GM21723 (cell line): ENCODE results near the gene DHH.
"Not testable (repeated sequence)": the region's sequence is repeated elsewhere in the genome, so short reads cannot be mapped to it uniquely, and the experiment has no call there.

Experiments used
- ATAC-seq: cut with Tn5 transposase; IDR thresholded peaks from one replicate; pipeline ENCODE4 v1.9.1; 2021; ENCODE audit warnings: mild to moderate bottlenecking, moderate library complexity; ENCODE audit not compliant: unreplicated experiment

The DHH gene

GRCh38 chr12:49094160-49094974, at the start of gene DHH:
DHH (minus strand) TSS chr12:49094801; CDS start chr12:49094512, 289 bp downstream.
- ATAC-seq = no peak

- ATAC-seq = no peak
Measured at GRCh38 chr12:49144384-49144783, 49.8 kb upstream of the DHH start.

- no peak for ATAC-seq
Measured at GRCh38 chr12:49138999-49139398, 44.4 kb upstream of the DHH start.

DNA sequence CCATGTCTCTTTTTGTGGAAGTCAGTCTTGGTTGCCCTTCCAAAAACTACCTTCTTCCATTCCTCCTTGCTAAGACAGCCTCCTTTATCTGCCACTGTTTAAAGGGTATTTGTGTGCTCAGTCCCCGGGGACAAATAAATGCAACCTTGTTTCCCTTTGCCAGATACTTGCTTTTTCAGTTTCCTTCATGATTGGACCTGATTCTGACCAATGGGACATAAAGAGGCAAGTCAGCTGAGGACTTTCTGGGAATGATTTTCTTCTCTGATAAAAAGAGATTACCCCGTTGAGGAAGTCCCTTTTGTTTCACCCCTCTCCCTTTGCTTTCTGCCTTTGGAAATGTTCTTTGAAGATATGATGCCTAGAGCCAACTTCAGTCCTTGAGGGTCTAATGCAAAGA, 44.0 kb upstream of the DHH start:
- no peak for ATAC-seq

DNA sequence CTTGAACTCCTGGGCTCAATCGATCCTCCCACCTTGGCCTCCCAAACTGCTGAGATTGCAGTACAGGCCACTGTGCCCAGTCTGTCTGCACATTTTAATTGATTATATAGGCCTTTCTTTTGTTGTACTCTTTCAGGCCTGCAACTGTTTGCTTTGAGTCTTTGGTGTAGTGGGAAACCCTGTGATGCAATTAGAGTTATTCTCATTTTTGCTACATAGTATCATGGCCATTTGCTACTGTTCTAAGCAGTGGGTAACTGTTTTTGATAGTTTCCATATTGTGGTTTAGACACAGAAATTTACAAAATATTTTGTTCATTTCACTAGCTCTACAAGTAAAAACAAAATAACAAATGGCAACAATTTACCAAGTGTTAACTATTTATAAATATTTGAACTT, 42.9 kb upstream of the DHH start:
- no peak for ATAC-seq

DNA sequence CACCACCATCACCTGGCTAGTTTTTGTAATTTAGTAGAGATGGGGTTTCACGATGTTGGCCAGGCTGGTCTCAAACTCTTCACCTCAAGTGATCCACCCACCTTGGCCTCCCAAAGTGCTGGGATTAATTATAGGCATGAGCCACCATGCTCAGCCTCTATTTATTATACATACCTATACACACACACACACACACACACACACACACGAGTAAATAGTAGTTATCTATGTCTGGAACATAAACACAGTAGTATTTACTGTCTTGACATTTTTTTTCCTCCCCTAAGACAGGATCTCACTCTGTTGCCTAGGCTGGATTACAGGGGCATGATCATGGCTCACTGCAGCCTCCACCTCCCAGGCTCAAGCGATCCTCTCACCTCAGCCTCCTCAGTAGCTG, 42.4 kb upstream of the DHH start:
- ATAC-seq = not testable (repeated sequence)

GRCh38 chr12:49133590-49133989, 39.0 kb upstream of the DHH start:
- ATAC-seq = no peak

- no peak for ATAC-seq
Measured at GRCh38 chr12:49133014-49133413, 38.4 kb upstream of the DHH start.

GRCh38 chr12:49131894-49132461, 37.4 kb upstream of the DHH start:
- peak; percentile 1 for ATAC-seq

DNA sequence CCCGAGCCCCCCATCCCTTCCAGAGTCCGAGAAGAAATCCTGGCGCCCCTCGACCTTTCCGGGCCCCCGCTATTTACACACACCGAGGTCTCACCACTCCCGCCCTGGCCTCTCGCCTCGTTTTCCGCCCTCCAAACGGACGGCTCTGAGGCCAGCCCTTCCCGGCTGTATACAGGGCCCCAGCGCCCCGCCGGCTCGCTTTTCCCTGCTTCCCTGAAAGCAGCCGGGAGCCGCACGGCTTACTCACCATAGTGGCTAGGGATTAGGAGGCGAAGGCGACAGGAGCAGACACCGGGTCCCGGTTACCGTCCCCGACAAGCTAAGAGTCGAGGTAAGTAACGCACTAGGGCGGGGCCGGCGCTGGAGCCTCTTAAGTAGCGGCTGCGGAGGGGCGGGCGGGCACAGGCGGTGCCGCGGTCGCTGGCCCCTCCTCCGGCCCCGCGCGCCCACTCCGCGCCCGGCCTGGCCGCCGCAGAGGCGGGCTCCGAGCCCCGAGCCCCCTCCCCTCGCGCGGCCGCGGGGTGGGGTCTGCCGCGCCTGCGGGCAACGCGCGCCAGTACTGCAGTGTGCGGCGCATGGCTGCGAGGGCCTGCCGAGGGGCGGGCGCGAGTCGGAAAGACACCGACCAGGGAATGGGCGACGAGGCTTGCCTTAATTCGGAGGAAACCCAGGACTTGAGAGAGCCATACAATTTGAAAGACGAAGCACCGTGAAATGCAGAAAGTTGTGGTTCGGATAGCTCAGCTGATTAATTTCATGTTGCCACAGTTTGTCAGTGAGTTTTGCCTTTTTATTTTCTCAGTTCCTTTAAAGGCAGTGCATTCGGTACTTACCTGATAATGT, 36.7 kb upstream of the DHH start, which contains the start of gene TUBA1B:
Gene TUBA1B, minus strand, starts transcription at position 345 of the 843 bp plus-strand sequence. Its CDS starts 95 bp downstream, at position 250.
- ATAC-seq = peak; percentile 68

GRCh38 chr12:49130151-49131050, 35.8 kb upstream of the DHH start:
- ATAC-seq = peak; percentile 64

DNA sequence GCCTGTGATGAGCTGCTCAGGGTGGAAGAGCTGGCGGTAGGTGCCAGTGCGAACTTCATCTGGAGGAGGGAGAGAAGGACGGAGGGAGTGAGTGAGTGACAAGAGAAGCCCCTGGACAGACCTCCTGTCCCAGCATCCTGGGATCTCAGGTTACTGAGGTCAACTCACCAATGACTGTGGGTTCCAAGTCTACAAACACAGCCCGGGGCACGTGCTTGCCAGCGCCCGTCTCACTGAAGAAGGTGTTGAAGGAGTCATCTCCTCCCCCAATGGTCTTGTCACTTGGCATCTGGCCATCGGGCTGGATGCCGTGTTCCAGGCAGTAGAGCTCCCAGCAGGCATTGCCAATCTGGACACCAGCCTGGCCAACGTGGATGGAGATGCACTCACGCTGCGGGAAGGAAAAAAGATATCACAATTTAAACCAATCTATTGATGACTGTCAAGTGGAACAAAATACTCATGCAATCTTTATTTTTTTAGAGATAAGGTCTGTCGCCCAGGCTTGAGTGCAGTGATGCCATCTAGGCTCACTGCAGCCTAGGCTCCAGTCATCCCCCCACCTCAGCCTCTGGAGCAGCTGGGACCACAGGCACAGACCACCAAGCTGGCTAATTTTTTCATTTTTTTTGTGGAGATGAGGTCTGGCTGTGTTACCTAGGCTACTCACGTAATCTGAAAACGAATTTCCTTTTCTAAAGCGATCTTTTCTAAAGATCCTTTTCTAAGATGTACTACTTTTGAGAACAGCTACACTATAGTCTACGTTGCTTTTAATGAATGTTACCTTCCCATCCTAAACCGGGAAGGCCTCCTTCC, 34.9 kb upstream of the DHH start:
- ATAC-seq = no peak

DNA sequence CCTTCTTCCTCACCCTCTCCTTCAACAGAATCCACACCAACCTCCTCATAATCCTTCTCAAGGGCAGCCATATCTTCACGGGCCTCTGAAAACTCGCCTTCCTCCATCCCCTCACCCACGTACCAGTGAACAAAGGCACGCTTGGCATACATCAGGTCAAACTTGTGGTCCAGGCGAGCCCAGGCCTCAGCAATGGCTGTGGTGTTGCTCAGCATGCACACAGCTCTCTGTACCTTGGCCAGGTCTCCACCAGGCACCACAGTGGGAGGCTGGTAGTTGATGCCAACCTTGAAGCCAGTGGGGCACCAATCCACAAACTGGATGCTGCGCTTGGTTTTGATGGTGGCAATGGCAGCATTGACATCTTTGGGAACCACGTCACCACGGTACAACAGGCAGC, 33.4 kb upstream of the DHH start:
- ATAC-seq = not testable (repeated sequence)

GRCh38 chr12:49126852-49127763, 32.5 kb upstream of the DHH start:
- no peak for ATAC-seq

DNA sequence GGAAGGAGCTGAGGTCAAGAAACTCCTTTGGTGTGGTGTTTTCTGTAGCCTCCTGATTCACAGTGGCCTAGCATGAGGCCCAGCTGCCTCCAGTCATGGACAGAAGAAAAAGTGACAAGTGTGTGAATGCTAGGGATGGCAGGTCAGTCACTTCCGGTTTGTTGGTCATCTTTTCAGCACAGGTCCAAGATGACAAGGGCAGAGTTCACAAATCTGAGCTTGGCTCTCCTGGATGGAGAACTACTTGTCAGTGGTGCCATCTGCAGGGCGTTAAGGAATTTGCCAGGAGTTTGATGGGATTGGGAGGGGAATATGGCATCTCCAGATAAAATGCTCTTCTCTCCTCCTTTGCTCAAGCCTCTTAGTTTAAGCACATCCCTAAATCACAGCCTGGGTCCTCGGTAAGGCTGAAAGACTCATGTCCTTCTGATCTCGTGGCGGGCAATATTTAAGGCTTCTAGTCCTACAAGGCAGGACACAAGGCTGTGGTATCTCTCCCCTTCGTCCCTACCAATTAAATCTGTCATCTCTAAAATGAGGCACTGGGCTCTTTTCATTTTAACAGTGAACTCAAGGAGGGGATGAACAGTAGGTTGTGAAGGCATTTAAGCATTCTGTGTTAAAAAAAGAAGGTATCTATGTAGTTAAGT, 26.6 kb upstream of the DHH start:
- ATAC-seq = no peak

- ATAC-seq = no peak
Measured at GRCh38 chr12:49111206-49111605, 16.6 kb upstream of the DHH start.

- peak; percentile 99 for ATAC-seq
Measured at GRCh38 chr12:49110464-49111155, 16.0 kb upstream of the DHH start, which contains the start of gene LMBR1L. LMBR1L (minus strand) TSS chr12:49110847; CDS start chr12:49110555, 292 bp downstream.
